Endometrial microvascular endothelial cells (primary cell): Measurements from ENCODE around the gene CREB3L1. TPM values are rescaled to one million over a fixed set of nuclear protein-coding genes. Genes with fewer than 3 reads are reported as not detected.
"Not testable (repeated sequence)": the region's sequence is repeated elsewhere in the genome, so short reads cannot be mapped to it uniquely, and the experiment has no call there.

Experiments
- in situ Hi-C: cut with HindIII; loops from 2 replicates; pipeline ENCODE4 v1.10.0; 2017; ENCODE audit warnings: low sequenced_read_pairs, low pct_unique_long_range_greater_than_20kb; ENCODE audit errors: inconsistent ontology term
- total RNA-seq: library from RNA; depleted of rRNA; stranded (reverse); fragments of >200 nt; gene quantifications from one replicate; pipeline ENCODE4 v1.2.3, GENCODE V29; 2015; ENCODE audit errors: inconsistent ontology term

Gene CREB3L1
- total RNA-seq, 1 donor from 2014 or later = 2.4 TPM

- in situ Hi-C loops = no loop called here
Measured at GRCh38 chr11:46291441-46292150, 14.1 kb downstream of the CREB3L1 start.

- in situ Hi-C loops = no loop called here
Measured at GRCh38 chr11:46293066-46293465, 15.6 kb downstream of the CREB3L1 start.

DNA sequence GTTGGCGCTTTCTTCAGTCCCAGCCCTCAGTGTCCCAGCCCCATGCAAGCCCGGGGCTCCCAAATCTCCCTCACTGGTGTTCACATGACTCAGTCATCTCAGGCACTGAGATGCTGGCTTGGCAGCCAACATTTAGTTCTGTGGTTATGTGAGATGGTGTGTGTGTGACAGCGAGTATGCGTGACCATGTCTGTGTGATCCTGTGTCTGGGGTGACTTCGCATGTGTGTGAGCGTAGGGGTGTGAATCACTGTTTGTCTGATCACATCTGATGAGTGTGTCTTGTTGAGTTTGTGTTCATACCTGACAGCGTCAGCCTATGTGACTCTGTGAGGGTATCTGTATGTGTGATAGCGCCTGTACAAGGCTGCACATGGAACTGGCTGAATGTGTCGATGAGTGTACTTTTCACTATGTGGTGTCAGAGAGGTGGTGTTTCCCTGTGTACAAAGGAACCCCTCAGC, 16.2 kb downstream of the CREB3L1 start:
- in situ Hi-C loops = no loop called here

GRCh38 chr11:46294365-46295309, 17.2 kb downstream of the CREB3L1 start:
- in situ Hi-C loops = no loop called here

DNA sequence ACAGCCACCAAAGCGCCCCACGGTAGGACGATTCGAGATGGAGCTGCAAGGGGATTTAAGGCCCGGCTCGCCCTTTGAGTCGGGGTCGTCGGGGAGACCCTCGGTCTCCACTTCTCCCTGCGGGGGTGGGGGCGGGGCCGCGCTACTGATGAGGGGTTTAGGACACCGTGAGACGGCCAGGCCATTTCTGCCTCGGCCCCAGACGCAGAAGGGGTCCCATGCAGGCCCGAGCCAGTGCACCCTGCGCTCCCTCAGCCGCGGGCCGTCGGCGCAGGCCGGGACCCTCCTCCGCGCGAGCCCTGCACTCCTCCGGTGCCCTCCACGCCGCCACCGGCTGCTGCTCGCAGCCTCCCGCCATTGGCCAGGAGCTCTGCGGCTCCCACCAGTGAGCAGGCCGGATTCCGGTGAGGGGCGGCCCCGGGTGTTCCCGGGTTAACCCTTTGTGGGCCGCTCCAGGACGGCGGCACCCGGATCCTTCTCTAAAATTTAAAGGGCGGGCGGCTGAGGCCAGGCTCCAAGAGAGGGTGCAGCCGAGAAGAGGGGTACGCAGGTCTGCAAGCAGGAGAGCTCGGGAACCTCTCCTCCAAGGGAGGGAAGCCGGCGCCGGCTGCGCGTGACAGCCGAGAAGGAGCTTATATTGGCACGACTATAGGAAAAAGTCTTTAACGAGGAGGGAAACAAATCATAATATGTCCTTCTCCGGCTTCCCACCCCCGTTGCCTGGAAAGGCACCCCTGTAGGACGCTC, 18.0 kb downstream of the CREB3L1 start:
- in situ Hi-C loops = no loop called here

- in situ Hi-C loops = no loop called here
Measured at GRCh38 chr11:46296059-46296527, 18.6 kb downstream of the CREB3L1 start.

DNA sequence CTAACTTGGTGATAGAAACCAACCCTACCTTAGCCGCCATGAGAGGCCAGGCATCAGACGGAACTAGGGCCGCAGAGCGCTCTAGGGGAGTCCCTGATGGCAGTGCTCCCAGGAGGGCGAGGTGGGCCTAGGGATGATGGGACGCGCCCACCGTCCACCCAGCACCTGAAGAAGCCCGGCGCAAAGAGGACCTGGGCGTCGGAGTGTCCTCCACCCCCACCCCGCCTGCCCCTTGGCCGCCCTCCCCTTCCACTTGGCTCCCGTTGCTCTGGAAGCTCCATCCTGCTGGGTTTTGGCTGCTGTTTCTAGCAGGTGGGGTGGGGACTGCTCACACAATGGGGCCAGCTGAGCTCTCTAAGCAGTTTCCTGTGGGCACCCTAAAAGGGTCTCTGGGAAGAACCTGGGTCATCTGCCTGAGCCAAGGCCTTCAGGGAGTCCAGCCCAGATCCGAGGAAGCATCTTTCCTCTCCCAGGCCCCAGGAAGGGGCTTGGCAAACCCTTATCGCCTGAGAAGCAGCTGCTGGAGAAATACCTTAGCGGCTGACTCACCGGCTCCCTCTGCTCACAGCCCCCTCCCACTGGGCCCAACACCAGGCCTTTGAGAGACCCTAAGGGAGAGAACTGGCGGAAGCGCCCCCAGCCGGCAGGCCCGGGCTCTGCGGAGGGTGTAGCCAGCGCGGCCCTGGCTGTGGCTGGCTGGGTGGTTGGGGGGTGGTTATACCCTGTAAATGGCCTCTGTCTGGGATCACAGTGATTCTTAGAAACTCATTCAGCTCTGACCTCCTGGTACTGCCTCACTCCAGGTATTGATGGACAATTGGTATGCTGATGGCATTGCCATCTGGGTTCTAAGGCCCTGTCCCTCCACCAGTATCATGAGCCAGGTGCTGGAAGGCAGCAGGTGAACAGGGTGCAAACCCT, 19.3 kb downstream of the CREB3L1 start:
- in situ Hi-C loops = no loop called here

DNA sequence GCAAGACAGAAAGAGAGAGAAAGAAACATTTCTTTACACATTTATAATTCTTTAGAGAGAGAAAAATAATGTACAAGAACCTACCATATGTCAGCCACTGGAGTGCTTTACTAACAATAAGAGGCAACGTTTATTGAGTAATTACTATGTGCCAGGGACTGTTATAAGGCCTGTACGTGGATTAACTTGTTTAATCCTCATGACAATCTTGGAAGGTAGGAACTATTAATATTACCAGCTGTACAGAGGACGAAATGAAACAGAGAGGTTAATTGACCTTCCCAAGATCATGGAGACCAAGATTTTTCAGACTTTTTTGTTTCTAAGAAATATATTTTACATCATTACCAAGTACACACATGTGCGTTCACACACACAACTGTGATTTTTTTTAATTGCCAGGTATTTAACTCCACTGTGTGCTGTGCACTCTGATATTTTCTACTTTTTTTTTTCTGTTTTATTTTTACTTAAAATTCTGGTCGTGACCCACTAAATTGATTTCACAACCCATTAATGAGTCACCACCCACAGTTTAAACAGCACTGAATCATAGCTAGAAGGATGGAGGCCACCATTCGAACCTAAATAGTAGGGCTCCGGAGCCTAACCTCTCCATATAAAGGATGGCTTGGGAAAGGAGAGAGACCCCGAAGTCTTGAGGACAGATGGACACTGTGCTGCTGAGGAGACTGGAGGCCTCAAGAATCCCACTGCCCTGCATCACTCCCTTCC, 21.4 kb downstream of the CREB3L1 start:
- in situ Hi-C loops = no loop called here

DNA sequence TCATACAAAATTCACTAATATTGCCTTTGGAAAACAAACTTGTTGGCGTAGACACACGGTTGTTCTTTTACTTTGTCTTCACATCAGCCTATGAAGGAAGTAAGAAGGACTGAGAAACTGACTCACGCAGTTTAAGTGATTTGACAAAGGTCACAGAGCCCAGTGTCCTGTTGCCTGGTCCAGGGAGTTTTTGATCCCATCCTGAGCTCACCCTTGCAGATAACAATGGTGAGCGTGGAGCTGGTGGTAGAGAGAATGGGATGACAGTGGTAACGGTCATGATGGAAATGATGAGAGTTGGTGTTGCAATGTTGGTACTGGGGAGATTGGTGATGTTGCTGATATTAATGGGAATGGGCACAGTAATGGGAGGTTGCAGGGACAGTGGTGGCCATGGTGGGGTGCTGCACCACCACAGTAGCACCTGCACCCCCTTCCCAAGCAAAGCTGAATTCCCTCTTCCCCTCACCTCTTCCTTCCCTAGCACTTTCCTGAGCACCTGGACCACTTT, 22.0 kb downstream of the CREB3L1 start:
- in situ Hi-C loops = no loop called here

- in situ Hi-C loops = no loop called here
Measured at GRCh38 chr11:46300270-46300669, 22.8 kb downstream of the CREB3L1 start.

- in situ Hi-C loops = no loop called here
Measured at GRCh38 chr11:46302866-46303265, 25.4 kb downstream of the CREB3L1 start.

- in situ Hi-C loops = not testable (repeated sequence)
Measured at GRCh38 chr11:46304036-46304435, 26.6 kb downstream of the CREB3L1 start.

- in situ Hi-C loops = no loop called here
Measured at GRCh38 chr11:46304605-46305179, 27.2 kb downstream of the CREB3L1 start.

DNA sequence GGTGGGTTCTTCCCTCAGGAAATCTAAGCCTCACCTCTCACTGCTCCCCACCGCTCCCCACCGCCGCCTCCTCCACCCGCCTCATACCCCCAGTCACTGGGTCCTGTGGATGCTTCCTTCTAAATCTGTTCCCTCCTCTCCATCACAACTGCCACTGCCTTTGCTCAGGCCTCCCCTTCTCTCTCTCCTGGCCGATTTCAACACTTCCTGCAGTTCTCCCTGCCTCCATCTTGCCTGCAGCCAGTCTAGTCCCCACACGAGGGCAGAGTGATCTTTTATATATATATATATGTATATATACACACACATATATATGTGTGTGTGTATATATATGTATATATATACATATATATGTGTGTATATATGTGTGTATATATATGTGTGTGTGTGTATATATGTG, 27.8 kb downstream of the CREB3L1 start:
- in situ Hi-C loops = no loop called here

- in situ Hi-C loops = no loop called here
Measured at GRCh38 chr11:46306296-46306853, 28.9 kb downstream of the CREB3L1 start.

DNA sequence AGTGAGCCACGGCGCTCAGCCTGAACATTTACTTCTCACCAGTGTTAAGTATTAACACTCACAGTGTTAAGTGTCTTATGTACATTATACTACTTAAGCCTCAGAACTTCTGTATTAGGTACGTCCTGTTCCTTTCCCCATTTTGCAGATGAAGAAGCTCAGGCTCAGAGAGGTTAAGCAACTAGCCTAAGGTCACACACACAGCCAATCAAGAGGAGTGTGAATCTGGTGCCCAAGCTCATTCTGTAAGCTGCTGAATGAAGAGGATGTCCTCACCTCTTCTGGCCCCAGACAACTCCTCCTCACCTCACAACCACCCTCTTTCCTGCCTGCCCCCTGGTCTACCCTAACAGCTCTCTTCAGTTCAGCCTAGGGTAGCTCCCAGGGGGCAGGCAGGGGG, 29.9 kb downstream of the CREB3L1 start:
- in situ Hi-C loops = no loop called here
